A549 (cell line): ENCODE data around the gene THUMPD3.

Experiments
- CBX8 ChIP-seq: fragments of 200-600 bp; sonication (generic); IDR thresholded peaks from 2 replicates; pipeline ENCODE4 v1.6.1; 2016
- CEBPB ChIP-seq, 2 experiments: fragments of >200 bp in 1 of 2; sonication (Bioruptor Twin) in 1 of 2; formaldehyde crosslinking in 1 of 2; IDR thresholded peaks; 2 replicates each; pipeline ENCODE4 v1.6.1; 2012 to 2016
- CTCF ChIP-seq: fragments of >200 bp; sonication (Bioruptor Twin); formaldehyde crosslinking; IDR thresholded peaks from 3 replicates; pipeline ENCODE4 v1.5.1; 2016
- EP300 ChIP-seq, 2 experiments: fragments of >200 bp; sonication (Bioruptor Twin); formaldehyde crosslinking; IDR thresholded peaks; 2 replicates in 1 of 2; 3 replicates in 1 of 2; pipeline ENCODE4 v1.6.1; 2016 to 2017
- HMGXB4 ChIP-seq: fragments of 250-450 bp; sonication (Bioruptor Pico); IDR thresholded peaks from 2 replicates; pipeline ENCODE4 v1.5.0; 2021; ENCODE audit warnings: mild to moderate bottlenecking, moderate library complexity, borderline replicate concordance
- HOXB13 ChIP-seq: fragments of 250-450 bp; sonication (Bioruptor Pico); IDR thresholded peaks from 2 replicates; pipeline ENCODE4 v1.5.0; 2020; ENCODE audit warnings: low read depth, mild to moderate bottlenecking, moderate library complexity
- NR3C1 ChIP-seq: fragments of >200 bp; sonication (Bioruptor Twin); formaldehyde crosslinking; IDR thresholded peaks from 3 replicates; pipeline ENCODE4 v1.6.1; 2017
- PBX3 ChIP-seq: IDR thresholded peaks from 2 replicates; pipeline ENCODE4 v1.6.1; 2012
- POLR2A ChIP-seq: IDR thresholded peaks from 2 replicates; pipeline ENCODE4 v1.6.1; 2012; ENCODE audit warnings: mild to moderate bottlenecking, low read length
- RCOR1 ChIP-seq: fragments of 150-350 bp; IDR thresholded peaks from 2 replicates; pipeline ENCODE4 v1.6.1; 2014; ENCODE audit warnings: antibody characterized with exemption, low read length, low read depth
- RFX5 ChIP-seq: fragments of 450-650 bp; IDR thresholded peaks from 2 replicates; pipeline ENCODE4 v1.7.1; 2014; ENCODE audit warnings: antibody characterized with exemption, mild to moderate bottlenecking, moderate library complexity
- SMC3 ChIP-seq: fragments of >200 bp; sonication (Bioruptor Twin); formaldehyde crosslinking; IDR thresholded peaks from 3 replicates; pipeline ENCODE4 v1.6.1; 2018; ENCODE audit warnings: inconsistent platforms
- USF2 ChIP-seq: fragments of 450-650 bp; IDR thresholded peaks from 2 replicates; pipeline ENCODE4 v1.6.1; 2014; ENCODE audit warnings: antibody characterized with exemption
- ZFP36 ChIP-seq: fragments of 450-650 bp; IDR thresholded peaks from 2 replicates; pipeline ENCODE4 v1.6.1; 2014; ENCODE audit warnings: borderline replicate concordance; ENCODE audit not compliant: partially characterized antibody

GRCh38 chr3:9384141-9384828, 21.4 kb downstream of the THUMPD3 start:
- TF ChIP-seq EP300 (IDR thresholded peaks at IDR 0.05) (no peak), HOXB13 (CRISPR knock-in tag) (no peak), CTCF (no peak), HMGXB4 (CRISPR knock-in tag) (no peak), CBX8 (no peak), PBX3 (no peak), POLR2A (no peak), USF2 (no peak), RFX5 (no peak), RCOR1 (no peak), NR3C1 (no peak), SMC3 (no peak), CEBPB (IDR thresholded peaks at IDR 0.05) (no peak), ZFP36 (no peak)
